ENCODE data around the gene DOK4. TPM values are rescaled to one million over a fixed set of nuclear protein-coding genes. Genes with fewer than 3 reads are reported as not detected.

The DOK4 gene
- total and polyA plus RNA-seq, 2 of the 8 experiments (the other 6 are each of a cell fraction or from before 2014, with no cell fraction given): 24.0 to 28.9 TPM

DNA sequence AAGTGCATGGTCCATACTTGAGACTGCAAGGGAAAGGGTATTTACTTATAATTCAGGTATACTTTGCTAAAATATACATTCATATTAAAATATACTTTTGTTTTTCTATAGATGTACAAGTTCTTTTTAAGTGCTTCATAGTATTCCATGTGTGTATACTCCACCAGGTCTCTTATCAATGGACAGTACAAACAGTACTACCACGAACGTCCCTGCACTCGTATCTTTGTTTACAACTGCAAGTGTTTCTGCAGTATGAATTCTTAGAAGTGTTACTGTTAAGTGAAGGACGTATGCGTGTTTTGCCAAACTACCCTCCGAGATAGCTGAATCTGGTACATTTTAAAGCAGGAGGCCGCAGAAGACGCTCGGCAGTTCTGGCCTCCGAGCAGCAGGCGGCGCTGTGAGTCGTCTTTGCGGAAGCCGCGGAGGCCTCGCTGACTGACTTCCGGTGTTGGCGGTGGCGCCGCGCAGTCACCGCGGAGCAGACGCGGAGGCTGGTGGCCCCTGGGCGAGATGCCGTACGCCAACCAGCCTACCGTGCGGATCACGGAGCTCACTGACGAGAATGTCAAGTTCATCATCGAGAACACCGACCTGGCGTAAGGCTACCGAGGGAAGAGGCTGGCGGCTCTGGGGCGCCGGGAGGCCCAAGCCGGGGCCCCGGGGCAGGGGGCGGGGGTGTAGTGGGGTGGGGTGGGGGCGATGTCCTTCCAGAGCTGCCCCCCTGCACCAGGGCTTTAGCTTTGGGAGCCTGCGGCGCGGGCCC is 23.9 kb downstream of the DOK4 start, which contains the start of gene POLR2C (continued):
- TF ChIP-seq RBBP5 (IDR thresholded peaks at IDR 0.05; ENCODE audit: borderline replicate concordance, low read depth, low read length): peak; percentile 91
- no peak for TF ChIP-seq CTBP2 (IDR thresholded peaks at IDR 0.05; ENCODE audit: borderline replicate concordance, insufficient read depth, insufficient read length, low read length)
- TF ChIP-seq SP1 (IDR thresholded peaks at IDR 0.05; ENCODE audit: low read depth, low read length): 0 out of 2 replicates have a peak, but pooled peaks have one; percentile 21
- peak; percentile 96 to 97 for TF ChIP-seq POLR2A (IDR thresholded peaks at IDR 0.05; ENCODE audit: control extremely low read depth in 1 of 2, low read depth in 2 of 2, low read length in 2 of 2)
- TF ChIP-seq CBX8 (IDR thresholded peaks at IDR 0.05; ENCODE audit: borderline replicate concordance, low read depth, low read length): no peak
- TF ChIP-seq HDAC6 (IDR thresholded peaks at IDR 0.05; ENCODE audit: low read depth, low read length): no peak
- peak; percentile 92 for TF ChIP-seq EGR1 (IDR thresholded peaks at IDR 0.05; ENCODE audit: borderline replicate concordance, low read depth, low read length)
- no peak for TF ChIP-seq RNF2 (IDR thresholded peaks at IDR 0.05; ENCODE audit: borderline replicate concordance, low read depth, low read length, missing control alignments, poor library complexity, severe bottlenecking)
- TF ChIP-seq SIN3A (conservative IDR thresholded peaks at IDR 0.05 in 1 of 2, IDR thresholded peaks at IDR 0.05 in 1 of 2; ENCODE audit: low read depth in 1 of 2, low read length in 2 of 2): peak; percentile 71 to 89; a peak in 3 of 4 replicates

Measured in H1 (cell line).